ENCODE results near the gene TBC1D22A. TPM values are rescaled to one million over a fixed set of nuclear protein-coding genes. Genes with fewer than 3 reads are reported as not detected.

TBC1D22A gene
- total RNA-seq, 1 experiment from 2014 or later, result 32.6 TPM

DNA sequence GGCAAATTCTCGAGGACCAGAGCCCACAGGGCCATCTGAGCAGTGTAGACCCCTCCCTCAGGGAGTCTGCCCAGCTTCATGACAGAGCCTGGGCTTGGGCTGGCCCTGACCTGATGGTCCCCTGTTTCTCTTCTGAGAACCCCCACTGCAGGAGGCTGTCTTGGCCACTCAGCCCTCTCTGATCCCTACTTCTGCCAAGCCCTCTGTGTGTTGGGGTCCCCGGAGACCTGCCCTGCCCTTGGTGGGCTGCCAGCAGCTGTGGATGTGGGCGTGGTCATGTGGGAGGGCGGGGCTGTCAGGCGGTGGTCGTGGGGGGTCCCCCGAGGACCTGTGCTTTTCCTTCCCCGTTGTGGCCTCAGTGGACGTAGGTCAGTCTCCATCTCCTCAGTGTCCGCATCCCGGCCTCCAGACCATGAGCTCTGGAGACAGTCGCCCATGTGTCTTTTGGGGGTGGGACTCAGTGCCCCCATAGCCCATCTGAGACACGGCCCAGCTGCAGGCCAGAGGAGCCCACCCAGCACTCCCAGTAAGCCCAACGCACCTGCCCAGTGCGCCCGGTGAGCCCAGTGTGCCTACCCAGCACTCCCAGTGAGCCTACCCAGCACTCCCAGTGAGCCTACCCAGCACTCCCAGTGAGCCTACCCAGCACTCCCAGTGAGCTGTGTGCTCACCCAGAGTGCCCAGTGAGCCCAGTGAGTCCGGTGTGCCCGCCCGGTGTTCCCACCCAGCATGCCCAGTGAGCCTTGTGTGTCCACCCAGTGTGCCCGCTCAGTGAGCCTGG is 409.2 kb downstream of the TBC1D22A start:
- Mint-ChIP-seq H3K9me3 (ENCODE audit: unreplicated experiment) (no peaks in the 10 kb centered on the region), H3K4me3 (ENCODE audit: unreplicated experiment) (no peak overlapping the region), H3K27me3 (ENCODE audit: insufficient read depth, unreplicated experiment) (no peaks in the 10 kb centered on the region), H3K27ac (ENCODE audit: unreplicated experiment) (no peak overlapping the region), H3K4me1 (ENCODE audit: low read depth, unreplicated experiment) (no peaks in the 10 kb centered on the region), H3K36me3 (ENCODE audit: insufficient read depth, unreplicated experiment) (peaks cover 10% of the 10 kb centered on the region)
- TF ChIP-seq, protein P1, sequence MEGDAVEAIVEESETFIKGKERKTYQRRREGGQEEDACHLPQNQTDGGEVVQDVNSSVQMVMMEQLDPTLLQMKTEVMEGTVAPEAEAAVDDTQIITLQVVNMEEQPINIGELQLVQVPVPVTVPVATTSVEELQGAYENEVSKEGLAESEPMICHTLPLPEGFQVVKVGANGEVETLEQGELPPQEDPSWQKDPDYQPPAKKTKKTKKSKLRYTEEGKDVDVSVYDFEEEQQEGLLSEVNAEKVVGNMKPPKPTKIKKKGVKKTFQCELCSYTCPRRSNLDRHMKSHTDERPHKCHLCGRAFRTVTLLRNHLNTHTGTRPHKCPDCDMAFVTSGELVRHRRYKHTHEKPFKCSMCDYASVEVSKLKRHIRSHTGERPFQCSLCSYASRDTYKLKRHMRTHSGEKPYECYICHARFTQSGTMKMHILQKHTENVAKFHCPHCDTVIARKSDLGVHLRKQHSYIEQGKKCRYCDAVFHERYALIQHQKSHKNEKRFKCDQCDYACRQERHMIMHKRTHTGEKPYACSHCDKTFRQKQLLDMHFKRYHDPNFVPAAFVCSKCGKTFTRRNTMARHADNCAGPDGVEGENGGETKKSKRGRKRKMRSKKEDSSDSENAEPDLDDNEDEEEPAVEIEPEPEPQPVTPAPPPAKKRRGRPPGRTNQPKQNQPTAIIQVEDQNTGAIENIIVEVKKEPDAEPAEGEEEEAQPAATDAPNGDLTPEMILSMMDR (IDR thresholded peaks at IDR 0.05; ENCODE audit: insufficient read depth in 1 of 2, low read depth in 1 of 2, low read length in 1 of 2, severe bottlenecking in 1 of 2, unreplicated experiment in 1 of 2), result no peak
- Histone ChIP-seq H3K9me3 (no peaks in the 10 kb centered on the region), H3K4me1 (0 out of 2 replicates have a peak, but pooled peaks cover 3% of the 10 kb centered on the region), H3K27me3 (replicated peaks; ENCODE audit: control insufficient read depth, insufficient read depth, low read length) (no peaks in the 10 kb centered on the region), H3K36me3 (ENCODE audit: control insufficient read depth, insufficient read depth, low read length) (no peaks in the 10 kb centered on the region), H3K4me3 (ENCODE audit: low read depth, low read length) (no peak overlapping the region)
- CTCF ChIA-PET, result no interaction called here
- POLR2A ChIA-PET, result no interaction called here
- DNase-seq, result peak in 1 of 2 experiments; percentile 21
- intact Hi-C loops (cut with micrococcal nuclease; ENCODE audit: unreplicated experiment), result no loop called here
- BruUV-seq (replicated peaks), result no TSS peak

DNA sequence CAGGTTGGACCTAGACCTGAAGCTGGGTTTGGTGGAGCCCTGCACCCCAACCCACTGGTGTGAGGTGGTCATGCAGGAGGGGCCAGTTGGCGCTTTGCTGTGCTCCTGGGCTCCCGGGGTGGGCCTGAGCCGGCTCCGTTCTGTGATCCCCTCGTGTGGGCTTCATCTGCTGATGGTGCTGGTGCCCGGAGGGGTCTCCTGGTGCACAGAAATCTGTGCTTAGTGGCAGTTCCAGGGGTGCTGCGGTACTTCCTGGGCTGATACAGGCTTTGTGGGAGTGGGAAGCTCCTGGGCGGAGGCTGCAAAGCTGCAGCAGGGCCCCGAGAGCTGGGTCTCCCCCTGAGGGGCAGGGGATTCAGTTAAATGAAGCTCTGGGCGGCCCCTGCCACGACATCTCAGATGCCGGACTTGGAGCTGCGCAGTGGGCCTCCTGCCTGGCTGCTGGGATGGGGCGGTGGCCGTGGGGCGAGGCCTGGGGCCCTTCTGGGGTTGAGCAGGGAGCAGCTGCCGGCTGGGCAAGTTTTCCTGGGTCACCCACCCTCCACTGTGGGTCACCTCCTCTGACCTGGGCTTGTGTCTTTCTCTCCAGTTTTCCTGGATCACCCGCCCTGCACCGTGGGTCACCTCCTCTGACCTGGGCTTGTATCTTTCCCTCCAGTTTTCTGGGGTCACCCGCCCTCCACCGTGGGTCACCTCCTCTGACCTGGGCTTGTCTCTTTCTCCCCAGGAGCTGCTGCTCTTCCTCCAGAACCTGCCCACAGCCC is 410.5 kb downstream of the TBC1D22A start:
- CTCF ChIA-PET, result no interaction called here
- POLR2A ChIA-PET, result no interaction called here
- BruUV-seq (replicated peaks), result no TSS peak

DNA sequence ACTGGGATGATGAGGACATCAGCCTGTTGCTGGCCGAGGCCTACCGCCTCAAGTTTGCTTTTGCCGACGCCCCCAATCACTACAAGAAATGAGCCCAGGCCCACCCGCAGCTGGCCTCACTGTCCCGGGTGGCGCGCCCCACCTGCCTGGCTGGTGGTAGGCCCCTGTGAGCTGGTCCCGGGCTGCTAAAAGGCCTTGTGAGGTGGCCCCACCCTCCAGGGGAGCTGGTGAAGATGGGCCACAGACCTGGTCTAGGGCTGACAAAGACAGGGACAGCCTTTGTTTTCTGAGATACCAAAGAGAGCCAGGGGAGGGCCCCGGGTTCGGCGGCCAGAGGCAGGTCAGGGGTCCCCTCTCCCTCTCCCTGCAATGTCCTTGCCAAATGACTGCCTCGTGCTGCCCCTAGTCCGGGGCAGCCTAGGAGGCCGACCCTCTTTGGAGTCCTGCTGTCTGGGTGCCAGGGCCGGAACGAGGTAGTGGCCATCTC is 411.1 kb downstream of the TBC1D22A start:
- H3K36me3 Mint-ChIP-seq (ENCODE audit: insufficient read depth, unreplicated experiment), result peaks cover 11% of the 10 kb centered on the region
- BruUV-seq (replicated peaks), result no TSS peak
- no peaks in the 10 kb centered on the region for H3K9me3 ChIP-seq

More for the DNA sequence above, 410.5 kb downstream of the TBC1D22A start:
- no peak overlapping the region for H3K27ac Mint-ChIP-seq (ENCODE audit: unreplicated experiment)
- DNase-seq, result peak in 1 of 2 experiments; percentile 22
- no peaks in the 10 kb centered on the region for H3K9me3 Mint-ChIP-seq (ENCODE audit: unreplicated experiment)
- no peaks in the 10 kb centered on the region for H3K9me3 ChIP-seq
- H3K4me3 ChIP-seq (ENCODE audit: low read depth, low read length), result no peak overlapping the region
- intact Hi-C loops (cut with micrococcal nuclease; ENCODE audit: unreplicated experiment), result no loop called here
- H3K36me3 ChIP-seq (ENCODE audit: control insufficient read depth, insufficient read depth, low read length), result no peaks in the 10 kb centered on the region
- 0 out of 2 replicates have a peak, but pooled peaks cover 3% of the 10 kb centered on the region for H3K4me1 ChIP-seq
- no peaks in the 10 kb centered on the region for H3K27me3 Mint-ChIP-seq (ENCODE audit: insufficient read depth, unreplicated experiment)
- no peaks in the 10 kb centered on the region for H3K4me1 Mint-ChIP-seq (ENCODE audit: low read depth, unreplicated experiment)
- no peaks in the 10 kb centered on the region for H3K27me3 ChIP-seq (replicated peaks; ENCODE audit: control insufficient read depth, insufficient read depth, low read length)
- H3K36me3 Mint-ChIP-seq (ENCODE audit: insufficient read depth, unreplicated experiment), result peaks cover 12% of the 10 kb centered on the region
- TF ChIP-seq, protein P1 (IDR thresholded peaks at IDR 0.05; ENCODE audit: insufficient read depth in 1 of 2, low read depth in 1 of 2, low read length in 1 of 2, severe bottlenecking in 1 of 2, unreplicated experiment in 1 of 2), result no peak
- H3K4me3 Mint-ChIP-seq (ENCODE audit: unreplicated experiment), result no peak overlapping the region

More for the DNA sequence above, 411.1 kb downstream of the TBC1D22A start:
- intact Hi-C loops (cut with micrococcal nuclease; ENCODE audit: unreplicated experiment), result no loop called here
- 0 out of 2 replicates have a peak, but pooled peaks cover 3% of the 10 kb centered on the region for H3K4me1 ChIP-seq
- Mint-ChIP-seq H3K4me1 (ENCODE audit: low read depth, unreplicated experiment) (no peaks in the 10 kb centered on the region), H3K27ac (ENCODE audit: unreplicated experiment) (no peak overlapping the region), H3K9me3 (ENCODE audit: unreplicated experiment) (no peaks in the 10 kb centered on the region), H3K27me3 (ENCODE audit: insufficient read depth, unreplicated experiment) (no peaks in the 10 kb centered on the region), H3K4me3 (ENCODE audit: unreplicated experiment) (no peak overlapping the region)
- DNase-seq, result no peak
- H3K27me3 ChIP-seq (replicated peaks; ENCODE audit: control insufficient read depth, insufficient read depth, low read length), result no peaks in the 10 kb centered on the region
- CTCF ChIA-PET, result no interaction called here
- H3K36me3 ChIP-seq (ENCODE audit: control insufficient read depth, insufficient read depth, low read length), result no peaks in the 10 kb centered on the region
- H3K4me3 ChIP-seq (ENCODE audit: low read depth, low read length), result no peak overlapping the region
- POLR2A ChIA-PET, result no interaction called here
- TF ChIP-seq, protein P1 (IDR thresholded peaks at IDR 0.05; ENCODE audit: insufficient read depth in 1 of 2, low read depth in 1 of 2, low read length in 1 of 2, severe bottlenecking in 1 of 2, unreplicated experiment in 1 of 2), result no peak
